Measurements from ENCODE around the gene TTC31.

Gene TTC31

GRCh38 chr2:74488643-74489481 is 6.0 kb downstream of the TTC31 start:
- DNase-seq = no peak

GRCh38 chr2:74489906-74490305 is 7.0 kb downstream of the TTC31 start:
- DNase-seq = no peak

GRCh38 chr2:74491648-74492544 is 9.0 kb downstream of the TTC31 start:
- DNase-seq = no peak

- DNase-seq = no peak
These were observed 10.7 kb downstream of the TTC31 start for GRCh38 chr2:74493546-74493945.

GRCh38 chr2:74495440-74495839 is 12.6 kb downstream of the TTC31 start:
- no peak for DNase-seq

GRCh38 chr2:74496997-74497776 is 14.3 kb downstream of the TTC31 start:
- DNase-seq = no peak

GRCh38 chr2:74497777-74498499 is 15.1 kb downstream of the TTC31 start:
- DNase-seq = peak; percentile 75

- peak; percentile 75 for DNase-seq
These were observed 15.8 kb downstream of the TTC31 start for GRCh38 chr2:74498500-74499266.

GRCh38 chr2:74499267-74499939 is 16.5 kb downstream of the TTC31 start, which contains the start of gene LBX2:
LBX2 (minus strand) TSS chr2:74499603; CDS start chr2:74499537, 66 bp downstream.
- DNase-seq = no peak

GRCh38 chr2:74499940-74500577 is 17.2 kb downstream of the TTC31 start:
- no peak for DNase-seq

- no peak for DNase-seq
These were observed 17.7 kb downstream of the TTC31 start for GRCh38 chr2:74500578-74500946.

- no peak for DNase-seq
These were observed 18.6 kb downstream of the TTC31 start for GRCh38 chr2:74501335-74502071.

- no peak for DNase-seq
These were observed 19.4 kb downstream of the TTC31 start for GRCh38 chr2:74502147-74502719.

- DNase-seq = peak; percentile 82
These were observed 20.0 kb downstream of the TTC31 start for GRCh38 chr2:74502720-74503505.

- DNase-seq = no peak
These were observed 20.9 kb downstream of the TTC31 start for GRCh38 chr2:74503506-74504475.

- DNase-seq = no peak
These were observed 21.7 kb downstream of the TTC31 start for GRCh38 chr2:74504591-74504990.

All from activated CD8-positive, alpha-beta memory T cell treated with anti-CD3 and anti-CD28 coated beads for 24 hours (primary cell).